ENCODE results near the gene IL17REL.

DNA sequence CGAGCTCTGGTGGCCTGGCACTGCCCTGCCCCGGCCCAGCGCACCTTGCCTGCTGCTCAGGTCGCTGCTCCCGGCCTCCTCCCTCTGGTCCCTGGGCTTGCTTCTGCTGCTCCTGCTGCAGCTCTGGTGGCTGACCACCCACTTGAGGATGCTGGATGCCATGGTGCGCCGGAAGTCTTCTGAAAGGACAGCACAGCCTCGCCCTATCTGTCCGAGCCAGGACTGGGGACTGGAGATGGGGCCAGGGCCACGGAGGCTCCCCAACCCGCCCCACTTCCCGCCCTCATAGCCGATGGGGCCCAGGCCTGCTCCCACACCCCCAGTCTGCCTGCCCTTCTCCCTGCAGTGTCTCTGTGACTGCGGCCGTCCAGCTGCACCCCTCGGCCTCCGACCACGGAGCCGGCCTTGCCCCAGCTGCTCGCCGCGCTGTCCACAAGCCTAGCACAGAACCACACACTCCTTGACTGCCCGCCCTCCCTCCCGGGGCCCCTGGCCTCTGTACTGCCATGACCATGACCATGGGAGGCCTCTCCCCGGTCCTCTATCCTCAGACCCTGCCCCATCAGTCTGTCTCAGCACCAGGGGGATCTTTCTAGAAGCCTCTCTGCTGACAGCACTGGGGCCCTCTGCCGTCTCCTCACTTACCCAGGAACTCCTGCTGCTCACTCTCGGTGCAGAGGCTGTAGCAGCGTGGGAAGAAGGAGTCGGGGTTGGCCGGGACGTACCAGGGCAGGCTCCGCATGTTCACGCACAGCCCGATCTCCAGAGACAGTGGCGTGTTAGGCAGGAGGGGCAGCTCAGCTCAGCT is 32.9 kb upstream of the IL17REL start:
- no peak for TF ChIP-seq FOXP2 (optimal IDR thresholded peaks at IDR 0.05; ENCODE audit: control extremely low read depth, extremely low read length, insufficient read depth)
- no peak for TF ChIP-seq EZH2 (IDR thresholded peaks at IDR 0.05)
